NCI-H1417 treated with DMSO at 0.1 percent for 48 hours (cell line): ENCODE data around the gene RELA.
A peak's percentile ranks its signal among the peaks of the same experiment; 100 is the strongest.
"Not testable (repeated sequence)": the region's sequence is repeated elsewhere in the genome, so short reads cannot be mapped to it uniquely, and the experiment has no call there.

Source experiments
- DNase-seq: peaks from one replicate; lab custom pipeline; 2025; lab: John Stamatoyannopoulos, UW

The RELA gene

DNA sequence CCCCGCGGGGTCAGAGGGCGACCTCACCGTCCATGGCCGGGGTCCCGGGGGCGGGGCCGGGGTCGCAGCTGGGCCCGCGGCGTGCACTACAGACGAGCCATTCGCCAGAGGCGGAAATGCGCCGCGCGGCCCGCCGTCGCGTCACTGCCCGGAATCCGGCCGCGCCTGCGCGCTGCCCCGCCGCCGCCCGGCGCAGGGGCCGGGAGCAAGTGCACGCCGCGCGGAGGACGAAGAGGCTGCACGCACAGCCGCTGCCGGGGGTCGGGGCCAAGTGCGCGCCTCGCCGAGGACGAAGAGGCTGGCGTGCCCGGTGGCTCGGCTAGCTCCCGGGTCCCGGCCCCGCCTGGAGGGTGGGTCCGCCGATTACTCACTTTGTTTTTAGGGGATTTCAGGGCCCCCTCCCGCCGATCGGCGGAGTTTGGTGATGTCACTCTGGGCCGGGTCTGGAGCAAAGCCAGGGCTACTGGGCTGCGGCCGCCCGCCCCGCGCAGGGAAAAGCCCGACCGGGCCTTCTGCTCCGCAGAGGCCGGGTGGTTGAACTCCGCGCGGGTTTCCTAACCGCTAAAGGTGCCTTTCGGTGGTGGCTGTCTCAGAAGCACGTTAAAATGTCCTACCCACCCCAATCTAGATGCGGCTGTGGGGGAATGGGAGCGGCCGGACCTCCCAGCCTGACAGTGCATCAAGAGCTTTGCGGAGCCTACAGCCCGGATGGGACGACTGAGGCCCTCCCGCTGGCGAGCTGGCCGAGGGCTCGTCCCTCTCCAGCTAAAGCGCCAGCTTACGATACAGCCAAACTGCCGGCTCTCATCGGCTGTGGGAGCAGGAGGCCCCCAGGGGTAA is at the start of gene RELA:
Gene RELA (minus strand): TSS at position 118 of the 840 bp plus-strand sequence. CDS start 84 bp downstream, at position 34.
- peak; percentile 47 for DNase-seq

- peak; percentile 91 for DNase-seq
Observed at GRCh38 chr11:65711785-65712632, 49.3 kb upstream of the RELA start, which contains the start of gene KAT5. KAT5 (plus strand) TSS chr11:65712252; CDS start chr11:65712268, 16 bp downstream.

- no peak for DNase-seq
Observed at GRCh38 chr11:65710421-65710820, 47.7 kb upstream of the RELA start.

GRCh38 chr11:65709661-65710060 is 46.9 kb upstream of the RELA start:
- no peak for DNase-seq

- no peak for DNase-seq
Observed at GRCh38 chr11:65708451-65708850, 45.7 kb upstream of the RELA start.

GRCh38 chr11:65707002-65707401 is 44.3 kb upstream of the RELA start:
- DNase-seq = not testable (repeated sequence)

- DNase-seq = peak; percentile 22
Observed at GRCh38 chr11:65706303-65706763, 43.6 kb upstream of the RELA start.

- no peak for DNase-seq
Observed at GRCh38 chr11:65703846-65704245, 41.1 kb upstream of the RELA start.

DNA sequence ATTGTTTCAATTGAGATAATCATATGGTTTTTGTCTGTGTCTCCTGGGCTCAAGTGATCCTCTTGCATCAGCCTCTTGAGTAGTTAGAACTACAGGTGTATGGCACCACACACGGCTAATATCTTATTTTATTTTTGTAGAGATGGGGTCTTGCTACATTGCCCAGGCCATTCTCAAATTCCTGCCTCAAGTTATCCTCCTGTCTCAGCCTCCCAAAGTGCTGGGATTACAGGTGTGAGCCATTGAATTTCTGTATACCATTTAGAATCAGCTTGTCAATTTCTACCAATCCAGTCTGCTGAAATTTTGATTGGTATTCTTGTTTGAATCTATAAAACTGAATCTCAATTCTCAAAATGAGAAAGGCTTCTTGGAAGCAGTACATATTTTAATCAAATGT is 39.0 kb upstream of the RELA start:
- no peak for DNase-seq

DNA sequence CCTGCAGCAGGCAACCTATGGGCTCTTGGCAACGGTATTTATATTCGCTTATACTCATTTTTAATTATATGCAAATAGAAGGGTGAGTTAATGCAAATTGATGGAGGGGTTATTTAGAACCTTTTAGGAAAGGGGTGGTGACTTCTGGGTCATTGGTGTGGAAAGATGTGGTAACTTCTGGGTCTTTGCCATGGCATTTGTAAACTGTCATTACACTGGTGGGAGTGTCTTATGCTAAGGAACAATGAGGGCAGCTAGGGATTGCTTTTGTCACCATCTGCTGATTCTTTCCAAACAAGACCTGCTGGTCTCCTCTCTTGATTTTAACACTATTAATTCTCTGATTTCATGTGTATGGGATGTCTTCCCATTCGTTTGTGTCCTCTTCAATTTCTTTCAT is 37.7 kb upstream of the RELA start:
- no peak for DNase-seq

- DNase-seq = no peak
Observed at GRCh38 chr11:65699306-65699705, 36.6 kb upstream of the RELA start.

- DNase-seq = no peak
Observed at GRCh38 chr11:65698205-65698604, 35.5 kb upstream of the RELA start.

- no peak for DNase-seq
Observed at GRCh38 chr11:65696802-65697552, 34.3 kb upstream of the RELA start.

GRCh38 chr11:65695459-65696241 is 32.9 kb upstream of the RELA start:
- peak; percentile 49 for DNase-seq

- DNase-seq = no peak
Observed at GRCh38 chr11:65692367-65692766, 29.7 kb upstream of the RELA start.

DNA sequence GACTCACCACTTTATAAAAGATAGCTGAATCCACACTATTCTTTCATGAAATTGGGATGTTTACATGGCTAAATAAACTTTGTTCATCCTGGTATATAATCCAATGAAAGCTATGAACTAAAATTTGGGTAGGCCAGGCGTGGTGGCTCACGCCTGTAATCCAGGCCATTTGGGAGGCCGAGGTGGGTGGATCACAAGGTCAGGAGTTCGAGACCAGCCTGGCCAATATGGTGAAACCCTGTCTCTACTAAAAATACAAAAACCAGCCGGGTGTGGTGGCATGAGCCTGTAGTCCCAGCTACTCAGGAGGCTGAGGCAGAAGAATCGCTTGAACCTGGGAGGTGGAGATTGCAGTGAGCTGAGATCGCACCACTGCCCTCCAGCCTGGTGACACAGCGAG is 29.1 kb upstream of the RELA start:
- DNase-seq = not testable (repeated sequence)

DNA sequence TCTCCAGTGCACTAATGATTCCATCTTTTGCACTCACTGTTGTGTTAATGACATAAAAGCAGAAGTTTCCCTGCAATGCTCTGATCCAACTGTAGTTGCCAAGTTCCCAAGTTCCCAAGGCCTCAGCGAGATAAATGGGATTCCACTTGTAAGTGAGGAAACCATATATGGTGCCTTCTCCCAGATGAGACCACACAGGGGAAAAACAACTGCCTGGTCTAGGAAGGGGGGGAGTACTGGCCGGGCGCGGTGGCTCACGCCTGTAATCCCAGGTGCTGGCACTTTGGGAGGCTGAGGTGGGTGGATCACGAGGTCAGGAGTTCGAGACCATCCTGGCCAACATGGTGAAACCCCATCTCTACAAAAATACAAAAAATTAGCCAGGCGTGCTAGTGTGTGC is 23.3 kb upstream of the RELA start:
- no peak for DNase-seq

DNA sequence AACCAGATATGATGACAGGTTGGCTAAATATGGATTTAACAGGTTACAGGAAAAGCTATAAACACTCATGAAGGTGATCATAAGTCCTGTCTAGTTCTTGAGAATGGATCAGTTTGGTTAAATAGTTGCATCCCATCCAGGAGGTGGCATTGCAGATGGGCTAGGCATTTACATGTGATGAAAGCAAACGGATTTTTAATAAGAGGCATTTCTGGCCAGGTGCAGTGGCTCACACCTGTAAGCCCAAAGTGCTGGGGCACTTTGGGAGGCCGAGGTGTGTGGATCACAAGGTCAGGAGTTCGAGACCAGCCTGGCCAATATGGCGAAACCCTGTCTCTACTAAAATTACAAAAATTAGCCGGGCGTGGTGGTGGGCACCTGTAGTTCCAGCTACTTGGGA is 20.8 kb upstream of the RELA start:
- DNase-seq = not testable (repeated sequence)

DNA sequence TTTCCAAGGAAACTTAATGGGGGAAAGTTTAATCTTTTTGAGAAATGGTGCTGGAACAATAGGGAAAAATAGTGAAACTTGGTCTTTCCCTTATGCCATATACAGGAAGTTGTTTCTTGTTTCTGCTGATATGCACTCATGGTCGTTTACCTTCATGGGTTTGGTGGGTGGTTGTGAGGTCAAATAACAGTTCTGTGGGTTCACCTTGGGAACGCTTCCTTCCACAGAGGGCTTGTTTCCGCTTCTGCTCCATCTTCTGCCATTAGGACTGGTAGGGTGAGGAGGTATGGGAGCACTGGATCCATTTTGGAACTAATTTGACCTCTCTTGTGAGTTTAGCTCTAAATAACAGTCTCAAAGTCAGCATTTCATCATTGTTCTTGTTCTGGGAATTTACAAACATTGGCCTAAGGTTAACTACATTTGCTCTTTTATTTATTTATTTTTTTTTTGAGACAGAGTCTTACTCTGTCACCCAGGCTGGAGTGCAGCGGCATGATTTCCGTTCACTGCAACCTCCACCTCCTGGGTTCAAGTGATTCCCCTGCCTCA is 17.6 kb upstream of the RELA start:
- no peak for DNase-seq

- DNase-seq = no peak
Observed at GRCh38 chr11:65672982-65673381, 10.3 kb upstream of the RELA start.
